ENCODE measurements around the gene KLHL2.
"Not testable (repeated sequence)": the region's sequence is repeated elsewhere in the genome, so short reads cannot be mapped to it uniquely, and the experiment has no call there.

DNA sequence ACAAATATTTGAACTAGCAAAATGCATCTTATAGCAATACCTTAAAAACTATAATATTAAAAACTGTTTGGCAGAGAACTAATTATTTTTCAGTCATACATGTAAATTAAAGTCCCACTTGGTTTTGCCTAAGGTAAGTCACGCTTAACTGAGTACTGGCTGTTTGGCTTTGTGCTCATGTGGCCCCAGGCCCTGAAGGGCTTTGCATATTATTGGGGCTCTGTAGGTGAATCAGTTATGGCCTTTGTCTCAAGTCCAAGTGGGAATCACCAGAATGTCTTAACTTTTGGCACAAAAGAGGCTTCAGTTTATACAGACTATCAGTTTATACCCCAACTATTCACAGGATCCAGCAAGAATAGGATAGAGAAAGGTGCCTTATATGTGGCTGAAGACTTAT is 29.5 kb downstream of the KLHL2 start:
- TF ChIP-seq, protein P1, sequence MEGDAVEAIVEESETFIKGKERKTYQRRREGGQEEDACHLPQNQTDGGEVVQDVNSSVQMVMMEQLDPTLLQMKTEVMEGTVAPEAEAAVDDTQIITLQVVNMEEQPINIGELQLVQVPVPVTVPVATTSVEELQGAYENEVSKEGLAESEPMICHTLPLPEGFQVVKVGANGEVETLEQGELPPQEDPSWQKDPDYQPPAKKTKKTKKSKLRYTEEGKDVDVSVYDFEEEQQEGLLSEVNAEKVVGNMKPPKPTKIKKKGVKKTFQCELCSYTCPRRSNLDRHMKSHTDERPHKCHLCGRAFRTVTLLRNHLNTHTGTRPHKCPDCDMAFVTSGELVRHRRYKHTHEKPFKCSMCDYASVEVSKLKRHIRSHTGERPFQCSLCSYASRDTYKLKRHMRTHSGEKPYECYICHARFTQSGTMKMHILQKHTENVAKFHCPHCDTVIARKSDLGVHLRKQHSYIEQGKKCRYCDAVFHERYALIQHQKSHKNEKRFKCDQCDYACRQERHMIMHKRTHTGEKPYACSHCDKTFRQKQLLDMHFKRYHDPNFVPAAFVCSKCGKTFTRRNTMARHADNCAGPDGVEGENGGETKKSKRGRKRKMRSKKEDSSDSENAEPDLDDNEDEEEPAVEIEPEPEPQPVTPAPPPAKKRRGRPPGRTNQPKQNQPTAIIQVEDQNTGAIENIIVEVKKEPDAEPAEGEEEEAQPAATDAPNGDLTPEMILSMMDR (IDR thresholded peaks at IDR 0.05; ENCODE audit: insufficient read depth, low read length), result not testable (repeated sequence)
- TF ChIP-seq POLR2AphosphoS5 (IDR thresholded peaks at IDR 0.05; ENCODE audit: low read depth); GABPA (IDR thresholded peaks at IDR 0.05; ENCODE audit: low read depth); SPI1 (IDR thresholded peaks at IDR 0.05; ENCODE audit: borderline replicate concordance, low read depth): not testable (repeated sequence)
- TF ChIP-seq, protein P2, sequence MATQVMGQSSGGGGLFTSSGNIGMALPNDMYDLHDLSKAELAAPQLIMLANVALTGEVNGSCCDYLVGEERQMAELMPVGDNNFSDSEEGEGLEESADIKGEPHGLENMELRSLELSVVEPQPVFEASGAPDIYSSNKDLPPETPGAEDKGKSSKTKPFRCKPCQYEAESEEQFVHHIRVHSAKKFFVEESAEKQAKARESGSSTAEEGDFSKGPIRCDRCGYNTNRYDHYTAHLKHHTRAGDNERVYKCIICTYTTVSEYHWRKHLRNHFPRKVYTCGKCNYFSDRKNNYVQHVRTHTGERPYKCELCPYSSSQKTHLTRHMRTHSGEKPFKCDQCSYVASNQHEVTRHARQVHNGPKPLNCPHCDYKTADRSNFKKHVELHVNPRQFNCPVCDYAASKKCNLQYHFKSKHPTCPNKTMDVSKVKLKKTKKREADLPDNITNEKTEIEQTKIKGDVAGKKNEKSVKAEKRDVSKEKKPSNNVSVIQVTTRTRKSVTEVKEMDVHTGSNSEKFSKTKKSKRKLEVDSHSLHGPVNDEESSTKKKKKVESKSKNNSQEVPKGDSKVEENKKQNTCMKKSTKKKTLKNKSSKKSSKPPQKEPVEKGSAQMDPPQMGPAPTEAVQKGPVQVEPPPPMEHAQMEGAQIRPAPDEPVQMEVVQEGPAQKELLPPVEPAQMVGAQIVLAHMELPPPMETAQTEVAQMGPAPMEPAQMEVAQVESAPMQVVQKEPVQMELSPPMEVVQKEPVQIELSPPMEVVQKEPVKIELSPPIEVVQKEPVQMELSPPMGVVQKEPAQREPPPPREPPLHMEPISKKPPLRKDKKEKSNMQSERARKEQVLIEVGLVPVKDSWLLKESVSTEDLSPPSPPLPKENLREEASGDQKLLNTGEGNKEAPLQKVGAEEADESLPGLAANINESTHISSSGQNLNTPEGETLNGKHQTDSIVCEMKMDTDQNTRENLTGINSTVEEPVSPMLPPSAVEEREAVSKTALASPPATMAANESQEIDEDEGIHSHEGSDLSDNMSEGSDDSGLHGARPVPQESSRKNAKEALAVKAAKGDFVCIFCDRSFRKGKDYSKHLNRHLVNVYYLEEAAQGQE (IDR thresholded peaks at IDR 0.05; ENCODE audit: insufficient replicate concordance, low read depth), result not testable (repeated sequence)

Data from HL-60 (cell line).